ENCODE results near the gene CCDC183. TPM values are rescaled to one million over a fixed set of nuclear protein-coding genes. Genes with fewer than 3 reads are reported as not detected.
"Not testable (repeated sequence)": the region's sequence is repeated elsewhere in the genome, so short reads cannot be mapped to it uniquely, and the experiment has no call there.

The CCDC183 gene
- polyA plus RNA-seq, 2 donors, result 0.32 to 1.1 TPM

DNA sequence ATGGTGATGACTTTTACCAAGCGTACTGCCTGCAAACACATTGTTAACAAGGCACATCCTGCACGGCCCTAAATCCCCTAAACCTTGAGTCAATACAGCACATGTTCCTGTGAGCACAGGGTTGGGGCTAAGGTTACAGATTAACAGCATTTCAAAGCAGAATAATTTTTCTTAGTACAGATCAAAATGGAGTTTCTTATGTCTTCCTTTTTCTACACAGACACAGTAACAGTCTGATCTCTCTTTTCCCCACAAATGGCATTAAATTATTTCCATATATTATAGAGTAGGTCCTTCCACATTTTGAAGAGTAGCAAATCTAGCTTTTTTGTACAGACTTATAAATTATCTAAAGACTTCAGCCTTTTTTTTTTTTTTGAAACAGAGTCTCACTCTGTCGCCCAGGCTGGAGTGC, 6.6 kb upstream of the CCDC183 start:
- WGBS, 2 donors, result 61 to 66% methylated on average over 3 of the region's 3 CpGs
- Histone ChIP-seq H3K36me3 (ENCODE audit: control insufficient read depth in 2 of 2, insufficient read depth in 2 of 2, low read length in 1 of 2) (peaks cover 0 to 3% of the 10 kb centered on the region in 2 donors), H3K27me3 (ENCODE audit: control insufficient read depth in 1 of 2, insufficient read depth in 2 of 2, low read length in 2 of 2) (no peaks in the 10 kb centered on the region), H3K9me3 (ENCODE audit: control insufficient read depth in 2 of 2, insufficient read depth in 1 of 2, low read depth in 1 of 2, low read length in 1 of 2) (no peaks in the 10 kb centered on the region), H3K27ac (ENCODE audit: low read depth in 2 of 2, low read length in 1 of 2) (no peak overlapping the region), H3K4me3 (ENCODE audit: low read depth in 1 of 2, low read length in 2 of 2) (no peak overlapping the region), H3K4me1 (ENCODE audit: control insufficient read depth in 2 of 2, insufficient read depth in 2 of 2, low read length in 1 of 2) (peaks cover 6 to 7% of the 10 kb centered on the region in 2 donors)

DNA sequence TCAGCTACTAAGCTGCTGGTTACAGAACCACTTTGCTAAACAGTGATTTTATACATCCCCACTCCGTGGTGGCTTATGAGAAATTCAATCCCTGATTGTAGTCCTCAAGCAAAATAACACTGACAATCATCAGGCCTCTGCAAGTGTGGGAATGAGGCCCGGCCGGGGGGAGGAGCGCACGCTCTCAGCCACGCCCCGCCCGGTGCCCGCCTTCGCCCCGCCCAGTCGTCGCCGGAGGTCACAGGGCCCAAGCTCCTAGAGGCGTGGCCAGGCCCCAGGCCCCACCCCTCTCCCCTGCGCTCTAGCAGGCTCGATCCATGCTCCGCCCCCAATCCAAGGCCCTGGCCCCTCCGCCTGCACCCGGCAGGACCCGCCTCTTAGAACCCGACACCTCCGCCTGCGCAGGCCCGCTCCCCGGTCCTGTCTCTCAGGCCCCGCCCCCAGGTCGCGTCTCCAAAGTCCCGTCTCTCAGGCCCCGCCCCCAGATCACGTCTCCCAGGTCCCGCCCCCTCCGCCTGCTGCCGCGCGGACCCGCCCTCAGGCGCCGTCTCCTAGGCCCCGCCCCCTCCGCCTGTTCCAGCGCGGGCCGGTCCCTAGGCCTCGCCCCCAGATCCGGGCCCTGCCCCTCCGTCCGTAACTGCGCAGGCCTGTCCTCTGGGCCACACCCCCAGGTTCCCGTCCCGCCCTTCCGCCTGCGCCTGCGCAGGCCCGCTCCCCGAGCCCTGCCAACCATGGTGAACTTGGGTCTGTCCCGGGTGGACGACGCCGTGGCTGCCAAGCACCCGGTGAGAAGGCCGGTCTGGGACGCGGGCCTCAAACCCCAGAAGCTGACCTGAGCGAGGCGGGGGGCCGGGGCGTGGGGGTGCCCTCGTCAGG, 5.3 kb upstream of the CCDC183 start, which contains the start of gene TMEM141:
TSS of gene TMEM141 (plus strand) at position 705 of the 876 bp plus-strand sequence. CDS start at position 732, 27 bp downstream.
- Histone ChIP-seq H3K27me3 (ENCODE audit: control insufficient read depth in 1 of 2, insufficient read depth in 2 of 2, low read length in 2 of 2) (no peaks in the 10 kb centered on the region), H3K4me1 (ENCODE audit: control insufficient read depth in 2 of 2, insufficient read depth in 2 of 2, low read length in 1 of 2) (peaks cover 6 to 7% of the 10 kb centered on the region in 2 donors), H3K27ac (ENCODE audit: low read depth in 2 of 2, low read length in 1 of 2) (peak within 1 kb of the TSS; percentile 95 to 98), H3K36me3 (ENCODE audit: control insufficient read depth in 2 of 2, insufficient read depth in 2 of 2, low read length in 1 of 2) (peaks cover 0 to 3% of the 10 kb centered on the region in 2 donors), H3K9me3 (ENCODE audit: control insufficient read depth in 2 of 2, insufficient read depth in 1 of 2, low read depth in 1 of 2, low read length in 1 of 2) (no peaks in the 10 kb centered on the region), H3K4me3 (ENCODE audit: low read depth in 1 of 2, low read length in 2 of 2) (peak within 1 kb of the TSS; percentile 61 to 64)
- 1 to 2% methylated on average over 64 to 70 of the region's 70 CpGs for WGBS, 2 donors

GRCh38 chr9:136791516-136792276, 4.4 kb upstream of the CCDC183 start:
- H3K4me1 ChIP-seq (ENCODE audit: control insufficient read depth in 2 of 2, insufficient read depth in 2 of 2, low read length in 1 of 2), result peaks cover 6 to 7% of the 10 kb centered on the region in 2 donors
- WGBS, 2 donors, result 4% methylated on average over 26 to 29 of the region's 29 CpGs
- H3K27me3 ChIP-seq (ENCODE audit: control insufficient read depth in 1 of 2, insufficient read depth in 2 of 2, low read length in 2 of 2), result no peaks in the 10 kb centered on the region
- H3K36me3 ChIP-seq (ENCODE audit: control insufficient read depth in 2 of 2, insufficient read depth in 2 of 2, low read length in 1 of 2), result peaks cover 0 to 3% of the 10 kb centered on the region in 2 donors
- H3K9me3 ChIP-seq (ENCODE audit: control insufficient read depth in 2 of 2, insufficient read depth in 1 of 2, low read depth in 1 of 2, low read length in 1 of 2), result no peaks in the 10 kb centered on the region
- H3K27ac ChIP-seq (ENCODE audit: low read depth in 2 of 2, low read length in 1 of 2), result peak overlapping the region; percentile 95 to 98
- peak overlapping the region; percentile 61 to 64 for H3K4me3 ChIP-seq (ENCODE audit: low read depth in 1 of 2, low read length in 2 of 2)

GRCh38 chr9:136792321-136793085, 3.6 kb upstream of the CCDC183 start:
- H3K27ac ChIP-seq (ENCODE audit: low read depth in 2 of 2, low read length in 1 of 2), result peak overlapping the region in 1 of 2 donors; percentile 98
- H3K36me3 ChIP-seq (ENCODE audit: control insufficient read depth in 2 of 2, insufficient read depth in 2 of 2, low read length in 1 of 2), result peaks cover 0 to 3% of the 10 kb centered on the region in 2 donors
- H3K4me3 ChIP-seq (ENCODE audit: low read depth in 1 of 2, low read length in 2 of 2), result no peak overlapping the region
- H3K27me3 ChIP-seq (ENCODE audit: control insufficient read depth in 1 of 2, insufficient read depth in 2 of 2, low read length in 2 of 2), result no peaks in the 10 kb centered on the region
- H3K4me1 ChIP-seq (ENCODE audit: control insufficient read depth in 2 of 2, insufficient read depth in 2 of 2, low read length in 1 of 2), result peaks cover 6 to 7% of the 10 kb centered on the region in 2 donors
- WGBS, 2 donors, result 69 to 79% methylated on average over 15 of the region's 15 CpGs
- H3K9me3 ChIP-seq (ENCODE audit: control insufficient read depth in 2 of 2, insufficient read depth in 1 of 2, low read depth in 1 of 2, low read length in 1 of 2), result no peaks in the 10 kb centered on the region

- Histone ChIP-seq H3K27ac (ENCODE audit: low read depth in 2 of 2, low read length in 1 of 2) (no peak overlapping the region), H3K27me3 (ENCODE audit: control insufficient read depth in 1 of 2, insufficient read depth in 2 of 2, low read length in 2 of 2) (no peaks in the 10 kb centered on the region), H3K36me3 (ENCODE audit: control insufficient read depth in 2 of 2, insufficient read depth in 2 of 2, low read length in 1 of 2) (peaks cover 0 to 3% of the 10 kb centered on the region in 2 donors), H3K4me3 (ENCODE audit: low read depth in 1 of 2, low read length in 2 of 2) (no peak overlapping the region), H3K4me1 (ENCODE audit: control insufficient read depth in 2 of 2, insufficient read depth in 2 of 2, low read length in 1 of 2) (peaks cover 6 to 7% of the 10 kb centered on the region in 2 donors), H3K9me3 (ENCODE audit: control insufficient read depth in 2 of 2, insufficient read depth in 1 of 2, low read depth in 1 of 2, low read length in 1 of 2) (no peaks in the 10 kb centered on the region)
- WGBS, 2 donors, result 76 to 77% methylated on average over 17 of the region's 17 CpGs
Measured at GRCh38 chr9:136793086-136793946, 2.8 kb upstream of the CCDC183 start.

- 85 to 87% methylated on average over 14 of the region's 14 CpGs for WGBS, 2 donors
- Histone ChIP-seq H3K27me3 (ENCODE audit: control insufficient read depth in 1 of 2, insufficient read depth in 2 of 2, low read length in 2 of 2) (no peaks in the 10 kb centered on the region), H3K9me3 (ENCODE audit: control insufficient read depth in 2 of 2, insufficient read depth in 1 of 2, low read depth in 1 of 2, low read length in 1 of 2) (no peaks in the 10 kb centered on the region), H3K4me3 (ENCODE audit: low read depth in 1 of 2, low read length in 2 of 2) (no peak overlapping the region), H3K27ac (ENCODE audit: low read depth in 2 of 2, low read length in 1 of 2) (no peak overlapping the region), H3K4me1 (ENCODE audit: control insufficient read depth in 2 of 2, insufficient read depth in 2 of 2, low read length in 1 of 2) (peaks cover 11 to 15% of the 10 kb centered on the region in 2 donors), H3K36me3 (ENCODE audit: control insufficient read depth in 2 of 2, insufficient read depth in 2 of 2, low read length in 1 of 2) (peaks cover 0 to 3% of the 10 kb centered on the region in 2 donors)
Measured at GRCh38 chr9:136794281-136794999, 1.7 kb upstream of the CCDC183 start.

GRCh38 chr9:136795000-136795348, 1.2 kb upstream of the CCDC183 start:
- Histone ChIP-seq H3K9me3 (ENCODE audit: control insufficient read depth in 2 of 2, insufficient read depth in 1 of 2, low read depth in 1 of 2, low read length in 1 of 2) (no peaks in the 10 kb centered on the region), H3K36me3 (ENCODE audit: control insufficient read depth in 2 of 2, insufficient read depth in 2 of 2, low read length in 1 of 2) (peaks cover 0 to 3% of the 10 kb centered on the region in 2 donors), H3K27ac (ENCODE audit: low read depth in 2 of 2, low read length in 1 of 2) (no peak overlapping the region), H3K4me3 (ENCODE audit: low read depth in 1 of 2, low read length in 2 of 2) (no peak overlapping the region), H3K4me1 (ENCODE audit: control insufficient read depth in 2 of 2, insufficient read depth in 2 of 2, low read length in 1 of 2) (peaks cover 14 to 19% of the 10 kb centered on the region in 2 donors), H3K27me3 (ENCODE audit: control insufficient read depth in 1 of 2, insufficient read depth in 2 of 2, low read length in 2 of 2) (no peaks in the 10 kb centered on the region)
- WGBS, 2 donors, result 77 to 82% methylated on average over 6 of the region's 6 CpGs

- H3K27me3 ChIP-seq (ENCODE audit: control insufficient read depth in 1 of 2, insufficient read depth in 2 of 2, low read length in 2 of 2); H3K9me3 ChIP-seq (ENCODE audit: control insufficient read depth in 2 of 2, insufficient read depth in 1 of 2, low read depth in 1 of 2, low read length in 1 of 2); H3K4me3 ChIP-seq (ENCODE audit: low read depth in 1 of 2, low read length in 2 of 2); H3K27ac ChIP-seq (ENCODE audit: low read depth in 2 of 2, low read length in 1 of 2); H3K36me3 ChIP-seq (ENCODE audit: control insufficient read depth in 2 of 2, insufficient read depth in 2 of 2, low read length in 1 of 2): not testable (repeated sequence)
- H3K4me1 ChIP-seq (ENCODE audit: control insufficient read depth in 2 of 2, insufficient read depth in 2 of 2, low read length in 1 of 2), result peaks cover 16 to 23% of the 10 kb centered on the region in 2 donors
- 9 to 10% methylated on average over 10 of the region's 10 CpGs for WGBS, 2 donors
Measured at GRCh38 chr9:136796775-136797347, 723 bp downstream of the CCDC183 start.
